Liver (tissue), 9 donors: ENCODE data around the gene NCOA3. TPM values are rescaled to one million over a fixed set of nuclear protein-coding genes. Genes with fewer than 3 reads are reported as not detected.

Experiments
- DNase-seq: peaks from one replicate; pipeline ENCODE4 v3.0.0-alpha.2; 2017; ENCODE audit warnings: low spot score
- H3K27ac ChIP-seq, 2 donors: one replicate each; pipeline ENCODE4 v1.7.0; 2013; ENCODE audit warnings: inconsistent platforms in 2 of 2, low read length in 2 of 2, control low read depth in 1 of 2, low read depth in 1 of 2, mild to moderate bottlenecking in 1 of 2
- H3K27me3 ChIP-seq, 4 donors: one replicate each; pipeline versions ENCODE4 v1.6.1 to v1.7.0; 2013; ENCODE audit warnings: low read length in 3 of 4, inconsistent platforms in 1 of 4, mild to moderate bottlenecking in 1 of 4, moderate library complexity in 1 of 4; ENCODE audit not compliant: control insufficient read depth in 4 of 4, insufficient read depth in 4 of 4
- H3K36me3 ChIP-seq, 4 donors: one replicate each; pipeline versions ENCODE4 v1.6.1 to v1.7.0; 2013; ENCODE audit warnings: low read length in 3 of 4, mild to moderate bottlenecking in 3 of 4, low read depth in 1 of 4, moderate library complexity in 1 of 4; ENCODE audit not compliant: control insufficient read depth in 4 of 4, insufficient read depth in 3 of 4
- H3K4me1 ChIP-seq, 4 donors: one replicate each; pipeline versions ENCODE4 v1.6.1 to v1.7.0; 2013; ENCODE audit warnings: low read length in 3 of 4, mild to moderate bottlenecking in 3 of 4, moderate library complexity in 1 of 4; ENCODE audit not compliant: control insufficient read depth in 4 of 4, insufficient read depth in 4 of 4
- H3K4me3 ChIP-seq, 3 donors: one replicate each; pipeline versions ENCODE4 v1.6.1 to v1.7.0; 2013; ENCODE audit warnings: low read length in 3 of 3, control low read depth in 1 of 3, low read depth in 1 of 3, mild to moderate bottlenecking in 1 of 3
- H3K9ac ChIP-seq, 2 donors: one replicate each; pipeline ENCODE4 v1.7.0; 2013; ENCODE audit warnings: low read length in 2 of 2, mild to moderate bottlenecking in 2 of 2, moderate library complexity in 2 of 2, control low read depth in 1 of 2, low read depth in 1 of 2
- H3K9me3 ChIP-seq, 4 donors: one replicate each; pipeline versions ENCODE4 v1.6.1 to v1.7.0; 2013; ENCODE audit warnings: low read length in 3 of 4; ENCODE audit not compliant: control insufficient read depth in 4 of 4
- FOXA1 ChIP-seq: IDR thresholded peaks from 2 replicates; pipeline ENCODE4 v1.6.1; 2016; ENCODE audit warnings: antibody characterized with exemption
- HNF4A ChIP-seq, 2 donors: conservative IDR thresholded peaks; 2 replicates each; pipeline ENCODE4 v1.6.1; 2016; ENCODE audit warnings: antibody characterized with exemption in 2 of 2, mild to moderate bottlenecking in 2 of 2
- HNF4G ChIP-seq: IDR thresholded peaks from 2 replicates; pipeline ENCODE4 v1.6.1; 2016; ENCODE audit warnings: antibody characterized with exemption
- REST ChIP-seq: IDR thresholded peaks from 2 replicates; pipeline ENCODE4 v1.6.1; 2016; ENCODE audit warnings: antibody characterized with exemption, mild to moderate bottlenecking
- YY1 ChIP-seq: IDR thresholded peaks from 2 replicates; pipeline ENCODE4 v1.6.1; 2016; ENCODE audit warnings: antibody characterized with exemption, mild to moderate bottlenecking
- WGBS: extraction: QIAGEN DNeasy Blood & Tissue Kit; methylation state at CpG from one replicate; pipeline ENCODE4 v1.1.7; 2013; 5-methylcytosine and 5-hydroxymethylcytosine counted together
- polyA plus RNA-seq, 2 donors: library from polyadenylated mRNA; stranded (reverse) in 1 of 2; unstranded in 1 of 2; fragments of 200-250 nt in 1 of 2; fragments of >200 nt in 1 of 2; fragmentation: Nextera tagmentation in 1 of 2; extraction: Ambion mirVana in 1 of 2; gene quantifications; one replicate each; pipeline versions ENCODE4 v1.2.1 to v1.2.3, GENCODE V29; 2013 to 2015
- total RNA-seq, 2 donors: library from RNA; depleted of rRNA; stranded (reverse); fragments of >200 nt; gene quantifications; one replicate each; pipeline ENCODE4 v1.2.3, GENCODE V29; 2014
- TF ChIP-seq, protein P1 (sequence below): fragments of 150-350 bp; IDR thresholded peaks from 2 replicates; pipeline ENCODE4 v1.5.1; 2017; ENCODE audit warnings: improper control_type of control experiment, low read depth, low read length; ENCODE audit not compliant: missing input control
- donor health status: healthy.
- donor health status: healthy.
- donor health status: healthy.
- donor health status: healthy.
- donor health status: healthy.

Gene NCOA3
- total and polyA plus RNA-seq, 4 donors: 3.8 to 18.2 (median 8.9) TPM

DNA sequence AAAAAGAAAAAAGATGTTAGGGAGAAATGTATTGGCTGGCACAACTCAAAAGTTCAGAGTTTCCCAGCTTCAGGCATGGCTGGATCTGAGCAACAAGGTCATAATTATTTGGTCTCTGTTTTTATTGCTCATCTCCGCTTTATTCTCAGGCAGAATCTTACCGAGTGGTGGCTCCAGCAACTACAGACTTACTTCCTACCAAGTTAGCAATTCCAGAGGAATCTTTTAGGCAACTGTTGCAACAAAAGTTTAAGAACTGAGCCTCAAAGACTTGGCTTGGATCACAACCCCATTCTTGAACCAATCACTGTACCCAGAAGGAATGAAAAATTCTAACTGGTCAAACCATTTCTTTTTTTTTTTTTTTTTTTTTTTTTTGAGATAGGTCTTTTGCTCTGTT, 35.5 kb upstream of the NCOA3 start (continued):
- TF ChIP-seq, protein P1, sequence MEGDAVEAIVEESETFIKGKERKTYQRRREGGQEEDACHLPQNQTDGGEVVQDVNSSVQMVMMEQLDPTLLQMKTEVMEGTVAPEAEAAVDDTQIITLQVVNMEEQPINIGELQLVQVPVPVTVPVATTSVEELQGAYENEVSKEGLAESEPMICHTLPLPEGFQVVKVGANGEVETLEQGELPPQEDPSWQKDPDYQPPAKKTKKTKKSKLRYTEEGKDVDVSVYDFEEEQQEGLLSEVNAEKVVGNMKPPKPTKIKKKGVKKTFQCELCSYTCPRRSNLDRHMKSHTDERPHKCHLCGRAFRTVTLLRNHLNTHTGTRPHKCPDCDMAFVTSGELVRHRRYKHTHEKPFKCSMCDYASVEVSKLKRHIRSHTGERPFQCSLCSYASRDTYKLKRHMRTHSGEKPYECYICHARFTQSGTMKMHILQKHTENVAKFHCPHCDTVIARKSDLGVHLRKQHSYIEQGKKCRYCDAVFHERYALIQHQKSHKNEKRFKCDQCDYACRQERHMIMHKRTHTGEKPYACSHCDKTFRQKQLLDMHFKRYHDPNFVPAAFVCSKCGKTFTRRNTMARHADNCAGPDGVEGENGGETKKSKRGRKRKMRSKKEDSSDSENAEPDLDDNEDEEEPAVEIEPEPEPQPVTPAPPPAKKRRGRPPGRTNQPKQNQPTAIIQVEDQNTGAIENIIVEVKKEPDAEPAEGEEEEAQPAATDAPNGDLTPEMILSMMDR: no peak
- TF ChIP-seq HNF4A (conservative IDR thresholded peaks at IDR 0.05): no peak

DNA sequence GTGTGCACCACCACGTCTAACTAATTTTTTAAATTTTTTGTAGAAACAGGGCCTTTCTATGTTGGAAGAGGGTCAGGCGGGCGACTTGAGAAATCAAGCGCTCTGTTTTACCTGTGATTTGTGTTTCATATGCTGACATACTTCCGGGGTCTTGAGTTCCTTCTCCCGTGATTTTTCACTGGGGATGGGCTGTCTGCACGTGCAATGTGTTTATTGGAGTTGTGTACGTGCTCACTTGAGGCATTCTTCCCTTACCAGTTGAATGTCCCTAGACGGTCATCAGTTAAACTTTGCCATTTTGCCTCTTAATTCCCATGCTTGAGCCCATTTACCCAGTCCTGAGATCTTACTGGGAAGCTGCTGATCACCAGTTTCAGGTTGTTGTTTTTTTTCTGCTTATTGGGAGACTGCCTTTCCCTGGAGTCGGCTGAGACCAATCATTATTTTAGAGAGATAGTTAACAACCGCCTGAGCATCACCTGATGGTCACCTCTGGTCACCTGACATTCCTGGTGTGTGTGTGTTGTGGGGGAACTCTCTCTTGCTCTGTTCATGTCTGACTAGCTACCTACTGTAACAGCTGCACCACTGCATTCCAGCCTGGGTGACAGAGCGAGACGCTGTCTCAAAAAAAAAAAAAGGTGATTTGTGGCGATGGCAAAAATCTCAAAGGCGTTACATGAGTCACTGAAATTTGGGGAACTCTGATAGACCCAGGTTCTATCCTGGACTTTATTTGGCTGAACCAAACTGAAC, 34.8 kb upstream of the NCOA3 start:
- no peak overlapping the region for H3K27ac ChIP-seq
- 96% methylated on average over 15 of the region's 15 CpGs for WGBS
- H3K9me3 ChIP-seq: no peaks in the 10 kb centered on the region
- no peak overlapping the region for H3K9ac ChIP-seq
- no peaks in the 10 kb centered on the region for H3K27me3 ChIP-seq
- H3K36me3 ChIP-seq: no peaks in the 10 kb centered on the region
- H3K4me1 ChIP-seq: peaks cover 7 to 11% (median 9%) of the 10 kb centered on the region in 4 donors
- no peak overlapping the region for H3K4me3 ChIP-seq
- no peak for DNase-seq
- TF ChIP-seq FOXA1: no peak

DNA sequence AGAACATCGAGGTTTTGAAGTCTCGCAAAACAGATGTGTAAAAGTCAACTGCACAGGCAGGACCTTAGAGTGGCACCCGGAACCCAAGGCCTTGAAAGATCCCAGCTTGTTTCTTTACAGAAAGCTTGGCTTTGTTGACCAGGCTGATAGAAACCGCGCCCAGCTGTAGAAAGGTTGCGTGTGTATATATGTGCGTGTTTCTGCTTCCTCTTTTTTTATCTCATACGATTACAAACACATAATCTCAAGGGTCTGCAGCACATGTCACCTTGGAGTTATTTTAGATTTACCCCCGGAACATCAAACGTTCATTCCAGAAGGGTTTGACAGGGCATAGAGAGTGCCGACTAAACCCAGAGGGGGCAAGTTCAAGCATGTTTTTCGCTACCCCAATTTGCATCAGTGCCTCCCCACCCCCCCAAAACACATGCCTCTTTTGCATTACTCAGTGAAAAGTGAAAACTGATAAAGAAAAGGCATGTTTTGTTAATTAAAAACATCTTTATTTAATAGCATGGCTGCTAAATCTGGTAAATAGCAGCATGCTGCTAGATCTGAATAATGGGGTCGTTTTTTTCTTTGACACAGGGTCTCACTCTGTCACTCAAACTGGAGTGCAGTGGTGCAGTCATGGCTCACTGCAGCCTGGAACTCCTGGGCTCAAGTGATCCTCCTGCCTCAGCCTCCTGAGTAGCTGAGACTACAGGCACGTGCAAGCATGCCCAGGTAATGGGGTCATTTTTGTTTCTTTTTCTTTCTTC, 33.2 kb upstream of the NCOA3 start:
- Histone ChIP-seq H3K9me3 (no peaks in the 10 kb centered on the region), H3K9ac (no peak overlapping the region), H3K27me3 (no peaks in the 10 kb centered on the region), H3K4me3 (no peak overlapping the region), H3K4me1 (peaks cover 5 to 11% (median 9%) of the 10 kb centered on the region in 4 donors), H3K36me3 (no peaks in the 10 kb centered on the region), H3K27ac (no peak overlapping the region)
- DNase-seq: no peak
- TF ChIP-seq YY1 (no peak), FOXA1 (no peak), HNF4G (no peak), HNF4A (conservative IDR thresholded peaks at IDR 0.05) (no peak)
- 73% methylated on average over 14 of the region's 14 CpGs for WGBS

DNA sequence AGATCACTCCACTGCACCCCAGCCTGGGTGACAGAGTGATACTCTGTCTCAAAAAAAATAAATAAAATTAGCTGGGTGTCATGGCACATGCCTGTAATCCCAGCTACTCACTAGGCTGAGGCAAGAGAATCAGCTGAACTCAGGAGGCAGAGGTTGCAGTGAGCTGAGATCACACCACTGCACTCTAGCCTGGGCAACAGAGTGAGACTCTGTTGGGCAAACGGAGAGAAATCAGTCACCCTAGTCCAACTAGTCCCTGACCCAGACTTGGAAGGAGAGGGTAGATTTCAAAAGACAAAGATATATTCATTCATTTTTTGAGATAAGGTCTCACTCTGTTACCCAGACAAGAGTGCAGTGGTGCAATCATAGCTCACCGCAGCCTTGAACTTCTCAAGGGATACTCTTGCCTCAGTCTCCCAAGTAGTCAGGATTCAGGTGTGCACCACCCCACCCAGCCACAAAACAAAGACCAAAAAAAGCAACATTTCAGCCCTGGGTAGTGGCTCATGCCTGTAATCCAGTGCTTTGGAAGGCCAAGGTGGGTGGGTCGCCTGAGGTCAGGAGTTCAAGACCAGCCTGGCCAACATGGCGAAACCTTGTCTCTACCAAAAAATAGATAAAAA, 26.2 kb upstream of the NCOA3 start:
- H3K9ac ChIP-seq: no peak overlapping the region
- no peak overlapping the region for H3K4me3 ChIP-seq
- TF ChIP-seq REST: no peak
- 95% methylated on average over 4 of the region's 4 CpGs for WGBS
- H3K36me3 ChIP-seq: no peaks in the 10 kb centered on the region
- H3K4me1 ChIP-seq: peaks cover 0 to 2% (median 0%) of the 10 kb centered on the region in 4 donors
- H3K27ac ChIP-seq: no peak overlapping the region
- H3K27me3 ChIP-seq: no peaks in the 10 kb centered on the region
- no peak for DNase-seq
- no peaks in the 10 kb centered on the region for H3K9me3 ChIP-seq
